Testis (tissue), 3 donors: ENCODE results near the gene PLIN1. TPM values are rescaled to one million over a fixed set of nuclear protein-coding genes. Genes with fewer than 3 reads are reported as not detected.

Experiments
- DNase-seq: peaks from one replicate; pipeline ENCODE4 v3.0.0-alpha.2; 2019
- H3K27ac ChIP-seq, 2 donors: fragments of 200-600 bp; sonication (generic); one replicate each; pipeline ENCODE4 v1.5.1; 2019
- H3K27me3 ChIP-seq: fragments of 200-600 bp; sonication (generic); one replicate; pipeline ENCODE4 v1.5.1; 2019
- H3K36me3 ChIP-seq: fragments of 200-600 bp; sonication (generic); one replicate; pipeline ENCODE4 v1.5.1; 2017; ENCODE audit warnings: low read depth; ENCODE audit errors: missing control alignments
- H3K4me1 ChIP-seq: fragments of 200-600 bp; sonication (generic); one replicate; pipeline ENCODE4 v1.5.1; 2019
- H3K4me3 ChIP-seq, 2 donors: fragments of 200-600 bp; sonication (generic); one replicate each; pipeline ENCODE4 v1.5.1; 2017 to 2019
- H3K9me3 ChIP-seq: fragments of 200-600 bp; sonication (generic); one replicate; pipeline ENCODE4 v1.5.1; 2017
- CTCF ChIP-seq, 3 experiments: fragments of 450-650 bp in 2 of 3; fragments of 200-600 bp in 1 of 3; sonication (generic) in 1 of 3; IDR thresholded peaks; one replicate each; pipeline ENCODE4 v1.5.1; 2016 to 2019; ENCODE audit warnings: antibody characterized with exemption in 3 of 3, mild to moderate bottlenecking in 2 of 3, moderate library complexity in 1 of 3
- POLR2A ChIP-seq: fragments of 450-650 bp; IDR thresholded peaks from one replicate; pipeline ENCODE4 v1.6.1; 2017; ENCODE audit warnings: antibody characterized with exemption, mild to moderate bottlenecking, moderate library complexity
- WGBS, 2 donors: methylation state at CpG; one replicate each; pipeline ENCODE4 v1.1.5; 2018; 5-methylcytosine and 5-hydroxymethylcytosine counted together
- intact Hi-C: fragments of 100-400 bp; cut with DNase I; formaldehyde crosslinking; loops from one replicate; pipeline ENCODE4 v1.15.1; 2023; ENCODE audit warnings: low total_unique reads
- polyA plus RNA-seq: library from polyadenylated mRNA; stranded (reverse); fragments of 350-450 nt; fragmentation: Illumina TruSeq; extraction: RNeasy Lipid Tissue Mini Kit (QIAGEN cat#74804); gene quantifications from one replicate; pipeline ENCODE4 v1.2.3, GENCODE V29; 2014; ENCODE audit warnings: low read depth, low replicate concordance; ENCODE audit not compliant: insufficient read depth
- total RNA-seq, 2 donors: library from RNA; depleted of rRNA; stranded (reverse); fragments of >200 nt; gene quantifications; one replicate each; pipeline ENCODE4 v1.2.3, GENCODE V29; 2016

Gene PLIN1
- total and polyA plus RNA-seq, 3 donors from 2014 or later: 9.1 to 18.5 (median 13.5) TPM

- H3K9me3 ChIP-seq: no peaks in the 10 kb centered on the region
- DNase-seq: no peak
- TF ChIP-seq CTCF (IDR thresholded peaks at IDR 0.05): no peak
- TF ChIP-seq POLR2A: no peak
- H3K27me3 ChIP-seq: no peaks in the 10 kb centered on the region
- intact Hi-C loops: loop anchor here (10.0 kb wide), 1 partner anchor 86 kb away; no protein-coding TSS in a partner anchor
- H3K4me1 ChIP-seq: no peaks in the 10 kb centered on the region
- WGBS, 2 donors: 83% methylated on average over 35 of the region's 37 CpGs; no CpG with 5 or more reads in 1 of the 2 donors
- peak overlapping the region; percentile 15 for H3K4me3 ChIP-seq
- no peak overlapping the region for H3K27ac ChIP-seq
- no peaks in the 10 kb centered on the region for H3K36me3 ChIP-seq
These were observed 30.0 kb downstream of the PLIN1 start for GRCh38 chr15:89649013-89649625.

- DNase-seq: no peak
- Histone ChIP-seq H3K27me3 (no peaks in the 10 kb centered on the region), H3K4me1 (no peaks in the 10 kb centered on the region), H3K27ac (no peak overlapping the region), H3K4me3 (peak overlapping the region; percentile 15 to 26), H3K9me3 (no peaks in the 10 kb centered on the region), H3K36me3 (no peaks in the 10 kb centered on the region)
- 59 to 84% methylated on average over 14 to 95 of the region's 102 CpGs for WGBS, 2 donors
- intact Hi-C loops: loop anchor here (10.0 kb wide), 1 partner anchor 86 kb away; no protein-coding TSS in a partner anchor
- no peak for TF ChIP-seq POLR2A
- no peak for TF ChIP-seq CTCF (IDR thresholded peaks at IDR 0.05)
These were observed 30.8 kb downstream of the PLIN1 start for GRCh38 chr15:89648106-89649012.

GRCh38 chr15:89647191-89647851 is 31.8 kb downstream of the PLIN1 start:
- Histone ChIP-seq H3K36me3 (no peaks in the 10 kb centered on the region), H3K9me3 (no peaks in the 10 kb centered on the region), H3K4me3 (peak overlapping the region; percentile 18 to 26), H3K4me1 (no peaks in the 10 kb centered on the region), H3K27me3 (no peaks in the 10 kb centered on the region), H3K27ac (no peak overlapping the region)
- DNase-seq: peak; percentile 89
- intact Hi-C loops: loop anchor here (10.0 kb wide), 1 partner anchor 87 kb away; no protein-coding TSS in a partner anchor
- TF ChIP-seq CTCF (IDR thresholded peaks at IDR 0.05) (peak; percentile 66 to 79 (median 70)), POLR2A (no peak)
- WGBS, 2 donors: 43 to 53% methylated on average over 23 to 25 of the region's 25 CpGs

- no peak for DNase-seq
- WGBS, 2 donors: 77 to 86% methylated on average over 10 to 22 of the region's 22 CpGs
- H3K27me3 ChIP-seq: no peaks in the 10 kb centered on the region
- H3K4me1 ChIP-seq: no peaks in the 10 kb centered on the region
- no peaks in the 10 kb centered on the region for H3K9me3 ChIP-seq
- no peak overlapping the region for H3K27ac ChIP-seq
- no peak for TF ChIP-seq CTCF (IDR thresholded peaks at IDR 0.05)
- TF ChIP-seq POLR2A: no peak
- H3K4me3 ChIP-seq: no peak overlapping the region
- intact Hi-C loops: loop anchor here (10.0 kb wide), 1 partner anchor 88 kb away; no protein-coding TSS in a partner anchor
- H3K36me3 ChIP-seq: no peaks in the 10 kb centered on the region
These were observed 32.6 kb downstream of the PLIN1 start for GRCh38 chr15:89646416-89647141.
